ENCODE data around the gene DIPK2B. TPM values are rescaled to one million over a fixed set of nuclear protein-coding genes. Genes with fewer than 3 reads are reported as not detected.

DIPK2B gene
- total and polyA plus RNA-seq, 2 of the 4 experiments (the other 2 are of a cell fraction), result not detected

- in situ Hi-C loops (cut with MboI; ENCODE audit: low sequenced_read_pairs) (no loop called here), intact Hi-C loops (cut with micrococcal nuclease) (no loop called here), dilution Hi-C loops (cut with HindIII; ENCODE audit: low sequenced_read_pairs, unreplicated experiment) (no loop called here)
- no peak overlapping the region for H3K56ac ChIP-seq (ENCODE audit: extremely low read depth, insufficient read depth, low read length)
- no CpG with 5 or more reads among the region's 1 CpG for WGBS, 2 experiments (ENCODE audit: extremely low coverage in 2 of 2, insufficient read length in 1 of 2)
- H2AK9ac ChIP-seq (replicated peaks; ENCODE audit: low read depth, low read length, poor library complexity), result no peak overlapping the region
- CTCF ChIA-PET, result no interaction called here
- H2BK15ac ChIP-seq (ENCODE audit: low read depth, low read length), result no peak overlapping the region
- H4K8ac ChIP-seq (ENCODE audit: low read depth in 2 of 2, low read length in 2 of 2), result no peak overlapping the region
- no peak overlapping the region for H2BK20ac ChIP-seq (ENCODE audit: low read depth, low read length)
- TF ChIP-seq SMC3 (IDR thresholded peaks at IDR 0.05; ENCODE audit: low read depth, low read length), result no peak
- no peak for TF ChIP-seq CTCF (conservative IDR thresholded peaks at IDR 0.05; ENCODE audit: low read depth, low read length)
- TF ChIP-seq MXI1 (IDR thresholded peaks at IDR 0.05; ENCODE audit: borderline replicate concordance, low read depth, low read length), result no peak
- no peak for TF ChIP-seq USF2 (IDR thresholded peaks at IDR 0.05; ENCODE audit: low read depth, low read length)
- TF ChIP-seq FOS (IDR thresholded peaks at IDR 0.05; ENCODE audit: low read depth, low read length), result no peak
- TF ChIP-seq CEBPB (IDR thresholded peaks at IDR 0.05; ENCODE audit: low read depth, low read length), result no peak
- TF ChIP-seq BHLHE40 (IDR thresholded peaks at IDR 0.05; ENCODE audit: low read depth, low read length), result no peak
- no peak for TF ChIP-seq RFX5 (IDR thresholded peaks at IDR 0.05; ENCODE audit: low read depth, low read length)
- no peak for TF ChIP-seq RAD21 (IDR thresholded peaks at IDR 0.05; ENCODE audit: low read length)
- no peak overlapping the region for H3K9ac ChIP-seq (ENCODE audit: low read depth, low read length)
- H3K9me3 ChIP-seq (ENCODE audit: control insufficient read depth, insufficient read depth, low read length), result peaks cover 3% of the 10 kb centered on the region
- H3K4me3 ChIP-seq (ENCODE audit: insufficient read depth, low read depth, low read length), result no peak overlapping the region
- H3K14ac ChIP-seq (replicated peaks; ENCODE audit: low read depth, low read length), result no peak overlapping the region
- POLR2A ChIA-PET (ENCODE audit: unreplicated experiment), result no interaction called here
- no peak overlapping the region for H4K5ac ChIP-seq (ENCODE audit: low read depth, low read length)
- no peak overlapping the region for H2BK120ac ChIP-seq (ENCODE audit: low read depth, low read length)
- H3K18ac ChIP-seq (ENCODE audit: low read depth, low read length), result no peak overlapping the region
- peaks cover 34% of the 10 kb centered on the region for H3K27me3 ChIP-seq (ENCODE audit: control insufficient read depth, insufficient read depth, low read length)
- no peak overlapping the region for H2AK5ac ChIP-seq (ENCODE audit: low read depth, low read length)
- H3K23ac ChIP-seq (ENCODE audit: low read depth, low read length), result no peak overlapping the region
- no peak overlapping the region for H2BK5ac ChIP-seq (ENCODE audit: low read depth, low read length, poor library complexity, severe bottlenecking)
- no peaks in the 10 kb centered on the region for H3K9me1 ChIP-seq (ENCODE audit: insufficient read depth, low read length)
- no peaks in the 10 kb centered on the region for H3K4me1 ChIP-seq (ENCODE audit: control insufficient read depth, insufficient read depth, low read length)
- no peak overlapping the region for H3K4me2 ChIP-seq (ENCODE audit: low read depth, low read length)
- H4K20me1 ChIP-seq (ENCODE audit: insufficient read depth, low read length), result no peaks in the 10 kb centered on the region
- BruUV-seq (replicated peaks), result no TSS peak
- H4K91ac ChIP-seq (ENCODE audit: insufficient read depth, low read depth, low read length), result no peak overlapping the region
- no peaks in the 10 kb centered on the region for H3K79me1 ChIP-seq (ENCODE audit: low read depth in 1 of 2, low read length in 2 of 2)
- H2AFZ ChIP-seq (replicated peaks; ENCODE audit: low read length, poor library complexity), result no peak overlapping the region
- H3K27ac ChIP-seq (ENCODE audit: insufficient read depth, low read length), result no peak overlapping the region
- H3K4ac ChIP-seq (ENCODE audit: low read depth, low read length), result no peak overlapping the region
- ATAC-seq (ENCODE audit: low read depth) (no peak), DNase-seq (no peak)
- H3K36me3 ChIP-seq (ENCODE audit: control insufficient read depth, insufficient read depth, low read length), result no peaks in the 10 kb centered on the region
Measured at GRCh38 chrX:45164995-45165394, 35.7 kb downstream of the DIPK2B start.

All from IMR-90 (cell line).